NCI-H748 treated with DMSO at 0.1 percent for 48 hours (cell line): ENCODE data around the gene RAD23A.

Experiments used
- DNase-seq: peaks from one replicate; lab custom pipeline; 2025; lab: John Stamatoyannopoulos, UW

Gene RAD23A

DNA sequence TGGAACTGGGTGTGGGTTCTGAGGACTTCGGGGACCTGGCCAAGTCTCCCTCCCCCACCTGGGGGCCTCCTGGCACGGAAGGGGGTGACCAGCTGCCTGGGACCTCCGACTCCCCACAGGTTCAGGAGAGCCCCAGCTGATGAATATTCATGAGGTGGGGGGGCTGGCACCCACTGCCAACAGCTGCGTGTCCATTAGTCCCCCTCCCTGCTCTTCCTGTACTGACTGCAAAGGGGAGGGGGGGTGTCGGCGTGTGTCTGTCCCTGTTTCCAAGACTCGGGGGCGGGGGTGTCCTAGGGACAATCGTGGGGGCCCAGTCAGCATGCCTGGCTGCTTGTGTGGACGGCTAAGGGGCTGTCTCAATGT is 39.0 kb downstream of the RAD23A start:
- DNase-seq, result no peak

DNA sequence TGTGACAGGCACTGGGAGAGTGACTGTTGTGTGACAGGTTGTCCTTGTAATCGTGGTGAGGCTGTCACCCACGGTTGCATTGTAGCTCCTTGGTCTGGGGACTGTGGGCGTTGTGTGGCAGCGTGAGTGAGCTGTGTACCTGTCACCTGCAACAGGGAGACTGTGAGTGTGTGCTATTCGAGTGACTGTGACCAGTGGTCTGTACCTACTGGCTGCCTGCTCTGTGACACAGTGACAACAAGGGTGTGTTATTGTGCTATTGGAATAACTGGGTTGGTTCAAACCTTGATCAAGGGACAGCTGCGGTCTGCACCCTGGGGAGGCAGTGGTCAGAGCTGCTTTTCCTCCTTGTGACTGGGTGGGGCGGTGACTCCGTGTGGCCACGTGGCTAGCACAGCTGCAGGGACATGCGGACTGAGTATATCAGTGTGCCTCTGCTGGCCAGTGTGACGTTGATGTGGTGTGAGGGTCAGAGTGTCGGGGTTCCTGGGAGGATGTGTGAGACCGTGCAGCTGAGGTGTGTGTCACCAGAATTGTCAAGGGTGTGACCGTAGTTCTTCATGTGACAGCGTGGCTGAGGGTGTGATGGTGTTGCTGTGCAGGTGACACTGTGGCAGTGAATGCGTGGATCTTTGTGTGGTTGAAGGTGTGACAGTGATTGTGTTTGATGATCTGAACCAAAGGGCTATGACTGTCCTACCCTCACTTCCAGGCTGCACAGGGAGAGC is 39.6 kb downstream of the RAD23A start:
- DNase-seq, result no peak

DNA sequence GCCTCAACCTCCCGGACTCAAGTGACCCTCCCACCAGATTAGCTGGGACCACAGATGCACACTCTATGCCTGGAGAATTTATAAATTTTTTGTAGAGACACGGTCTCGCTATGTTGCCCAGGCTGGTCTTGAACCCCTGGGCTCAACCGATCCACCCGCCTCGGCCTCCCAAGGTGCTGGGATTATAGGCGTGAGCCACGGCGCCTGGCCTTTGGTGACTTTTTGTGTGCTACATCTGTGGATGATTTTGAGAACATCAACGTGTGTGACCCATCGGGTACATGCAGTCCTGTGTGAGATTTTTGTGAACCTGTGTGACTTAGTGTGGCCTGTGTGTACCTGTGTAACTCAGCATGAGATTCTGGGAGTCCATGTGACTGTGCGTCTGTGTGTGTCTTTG is 41.1 kb downstream of the RAD23A start:
- DNase-seq, result no peak

DNA sequence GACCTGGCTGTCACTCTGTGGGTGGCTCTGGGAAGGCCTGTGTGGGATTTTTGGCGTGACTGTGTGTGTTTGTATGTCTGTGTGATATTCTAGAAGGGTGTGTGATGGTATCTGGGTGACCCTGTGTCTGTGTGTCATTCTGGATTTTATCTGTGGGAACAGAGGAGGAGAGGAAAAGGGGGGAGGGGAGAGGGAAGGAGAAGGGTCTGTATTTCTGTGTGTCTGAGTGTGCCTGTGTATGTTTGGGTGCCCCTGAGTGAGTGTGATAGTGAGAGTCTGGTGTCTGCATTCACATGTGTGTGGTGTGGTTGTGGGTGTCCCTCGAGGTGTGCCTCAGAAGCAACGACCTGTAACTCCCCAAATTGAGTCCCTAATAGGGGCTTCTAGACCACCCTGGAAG is 41.5 kb downstream of the RAD23A start:
- DNase-seq, result no peak

DNA sequence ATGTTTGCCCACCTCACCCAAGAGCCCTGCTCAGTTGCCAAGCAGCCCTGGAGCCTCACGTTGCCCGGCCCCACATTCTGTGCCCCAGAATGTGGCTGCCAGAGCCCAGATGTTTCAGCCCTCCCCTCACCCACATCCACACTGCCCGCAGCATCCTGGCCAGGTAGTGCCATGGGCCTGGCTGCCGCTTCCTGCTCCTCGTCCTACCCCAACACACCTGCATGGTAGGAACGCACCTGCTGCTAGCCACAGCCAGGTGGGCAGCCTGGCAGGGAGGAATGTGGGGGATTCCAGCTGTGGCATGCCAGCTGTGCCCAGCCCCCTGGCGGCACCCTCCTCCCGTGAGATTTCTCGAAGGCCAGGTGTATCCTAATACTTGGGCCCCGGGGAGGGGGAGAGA is 42.1 kb downstream of the RAD23A start:
- DNase-seq, result no peak

DNA sequence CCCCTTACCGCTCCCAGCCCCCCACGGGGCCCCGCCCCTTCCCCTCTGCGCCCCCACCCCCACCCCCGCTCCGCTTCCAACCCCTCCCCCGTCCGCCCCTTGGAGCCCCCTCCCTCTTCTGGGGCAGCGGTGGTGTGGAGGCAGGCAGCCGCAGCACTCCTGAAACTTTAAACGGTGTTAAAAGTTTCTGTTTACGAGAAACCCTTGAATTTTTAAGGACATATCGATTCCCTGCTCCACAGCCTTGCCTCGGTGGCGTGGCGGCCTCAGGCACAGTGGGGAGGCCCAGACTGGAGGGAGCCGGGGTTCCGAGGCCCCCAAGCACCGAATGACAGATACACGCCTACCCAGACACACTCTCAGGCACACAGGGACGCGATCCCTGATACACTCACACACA is 44.8 kb downstream of the RAD23A start:
- no peak for DNase-seq

DNA sequence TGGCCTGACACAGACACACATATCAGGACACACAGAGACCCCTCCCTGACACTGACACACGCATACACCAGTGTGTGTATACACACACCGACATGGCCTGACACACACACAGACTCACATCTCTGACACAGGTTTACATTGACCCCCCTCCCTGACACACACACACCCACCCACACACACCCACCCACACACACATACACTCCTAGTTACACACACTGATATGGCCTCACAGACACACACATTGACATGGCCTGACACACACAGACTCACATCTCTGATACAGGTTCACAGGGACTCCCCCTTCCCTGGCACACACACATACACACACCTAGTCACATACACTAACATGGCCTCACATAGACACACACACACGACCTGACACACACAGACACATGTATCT is 45.2 kb downstream of the RAD23A start:
- DNase-seq, result no peak

DNA sequence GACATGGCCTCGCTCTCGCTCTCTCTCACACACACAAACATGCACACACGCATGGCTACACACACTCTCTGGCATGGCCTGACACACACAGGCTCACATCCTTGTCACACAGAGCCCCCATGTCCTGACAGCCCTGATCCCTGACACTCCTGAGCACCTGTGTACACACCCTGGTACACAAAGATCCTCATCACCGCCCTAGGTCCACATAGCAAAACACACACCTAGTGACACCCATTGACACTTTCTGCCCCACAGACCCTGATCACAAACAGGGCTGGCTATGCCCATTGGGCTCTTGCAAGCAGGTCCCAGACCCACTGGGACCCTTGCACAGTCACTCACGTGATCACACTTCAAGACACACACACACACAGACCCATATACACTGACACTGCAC is 45.6 kb downstream of the RAD23A start:
- no peak for DNase-seq

DNA sequence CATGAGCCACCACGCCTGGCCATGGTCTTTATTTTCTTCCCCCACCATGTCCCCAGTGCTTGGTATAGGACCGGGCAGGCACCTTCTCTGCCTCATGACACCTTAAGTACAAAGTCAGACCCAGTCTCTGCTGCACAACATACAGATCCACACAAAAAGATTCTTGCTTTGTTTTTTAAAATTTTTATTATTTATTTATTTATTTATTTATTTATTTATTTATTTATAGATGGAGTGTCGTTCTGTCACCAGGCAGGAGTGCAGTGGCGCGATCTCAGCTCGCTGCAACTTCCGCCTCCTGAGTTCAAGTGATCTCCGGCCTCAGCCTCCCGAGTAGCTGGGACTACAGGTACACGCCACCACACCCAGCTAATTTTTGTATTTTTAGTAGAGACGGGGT is 47.1 kb downstream of the RAD23A start:
- no peak for DNase-seq

DNA sequence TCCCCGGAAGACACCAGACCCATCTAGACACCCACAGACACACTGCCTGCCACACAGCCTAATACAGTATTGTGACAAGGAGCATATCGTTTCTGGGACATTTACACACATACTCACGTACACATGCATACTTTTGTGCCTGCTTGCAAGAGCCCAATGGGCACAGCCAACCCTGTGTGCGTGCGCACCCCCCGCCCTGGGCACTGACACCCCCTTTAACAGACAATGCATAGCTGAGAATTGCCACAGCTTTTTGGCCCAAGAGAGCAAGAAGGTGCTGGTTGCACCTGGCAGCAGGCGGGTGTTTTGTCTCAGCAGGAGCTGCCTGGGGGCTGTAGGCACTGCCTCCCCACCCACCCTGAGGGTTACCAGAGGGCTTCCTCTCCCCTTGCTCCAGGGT is 47.9 kb downstream of the RAD23A start:
- DNase-seq, result no peak

DNA sequence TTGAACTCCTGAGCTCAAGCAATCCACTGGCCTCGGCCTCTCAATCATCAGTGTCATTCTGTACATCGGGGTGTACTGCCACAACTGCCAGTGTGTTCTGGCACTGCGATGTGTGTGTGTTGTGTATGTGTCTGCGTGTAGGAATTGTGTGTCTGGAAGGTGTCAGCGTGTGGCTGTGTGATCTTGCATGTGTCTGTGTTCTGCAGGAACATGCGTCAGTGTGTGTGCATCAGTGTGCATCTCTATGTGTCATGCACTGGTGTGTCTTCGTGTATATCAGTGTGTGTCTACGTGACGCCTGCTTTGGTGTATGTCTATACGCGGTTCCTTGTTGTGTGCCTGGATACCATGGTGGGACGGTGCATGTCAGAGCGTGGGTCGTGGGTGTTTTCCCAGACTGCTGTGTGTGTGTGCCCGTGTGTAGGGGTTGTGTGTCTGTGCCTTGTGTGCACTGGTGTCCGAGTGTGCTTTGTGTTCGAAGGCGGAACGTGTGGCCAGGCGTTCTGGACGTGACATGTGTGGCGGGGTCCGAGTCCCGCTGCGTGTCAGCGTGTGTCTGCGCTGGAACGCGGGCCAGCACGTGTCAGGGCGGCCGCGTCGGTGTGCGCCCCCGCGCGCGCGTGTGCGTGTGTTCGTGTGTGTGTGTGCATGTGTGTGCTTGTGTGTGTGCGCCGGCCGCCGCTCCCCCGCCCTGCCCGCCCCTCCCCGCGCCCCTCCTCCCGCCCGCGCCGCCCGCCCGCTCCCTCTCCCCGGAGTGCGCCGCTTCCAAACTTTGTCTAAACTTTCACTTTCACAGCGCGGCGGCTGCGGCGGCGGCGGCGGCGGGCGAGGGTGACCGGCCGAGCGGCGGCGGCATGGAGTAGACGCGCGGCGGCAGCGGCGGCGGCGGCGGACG is 49.3 kb downstream of the RAD23A start, which contains the start of gene NFIX:
Gene NFIX (plus strand): TSS at position 775 of the 895 bp plus-strand sequence. CDS start 363 bp downstream, outside the sequence.
- no peak for DNase-seq

DNA sequence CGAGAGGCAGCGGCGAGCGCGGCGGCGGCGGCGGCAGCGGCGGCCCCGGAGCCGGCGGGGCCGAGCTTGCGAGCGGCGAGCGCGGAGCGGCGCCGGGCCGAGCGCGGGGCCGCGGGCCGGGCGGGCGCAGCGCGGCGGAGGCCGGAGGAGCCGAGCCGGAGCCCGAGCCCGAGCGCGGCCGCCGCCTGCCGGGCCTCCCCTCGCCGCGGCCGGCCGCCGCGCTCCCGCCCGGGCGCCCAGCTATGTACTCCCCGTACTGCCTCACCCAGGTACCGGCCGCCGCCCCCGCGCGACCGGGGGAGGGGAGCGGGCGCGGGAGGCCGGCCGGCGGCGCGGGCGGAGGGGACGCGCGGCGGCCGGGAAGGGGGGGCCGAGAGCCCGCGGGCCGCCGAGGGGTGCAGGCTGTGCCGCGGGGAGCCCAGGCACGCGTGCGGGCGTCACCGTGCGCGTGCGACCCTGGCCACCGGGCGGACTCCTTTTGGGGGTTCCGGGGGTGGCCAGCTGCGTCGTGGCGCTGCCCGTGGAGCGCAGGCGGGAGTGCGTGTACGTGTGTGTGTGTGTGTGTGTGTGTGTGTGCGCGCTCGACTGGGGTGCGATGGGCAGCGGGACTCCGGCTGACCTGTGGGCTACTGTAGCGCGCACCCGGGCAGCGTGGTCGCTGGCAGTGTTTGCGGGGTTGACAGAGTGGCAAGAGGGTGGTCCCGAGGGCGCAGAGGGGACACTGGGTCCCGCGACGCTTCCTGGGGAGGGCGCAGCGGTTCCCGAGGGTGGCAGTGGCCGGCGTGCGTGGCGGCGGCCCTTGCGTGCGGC is 50.1 kb downstream of the RAD23A start:
- no peak for DNase-seq

DNA sequence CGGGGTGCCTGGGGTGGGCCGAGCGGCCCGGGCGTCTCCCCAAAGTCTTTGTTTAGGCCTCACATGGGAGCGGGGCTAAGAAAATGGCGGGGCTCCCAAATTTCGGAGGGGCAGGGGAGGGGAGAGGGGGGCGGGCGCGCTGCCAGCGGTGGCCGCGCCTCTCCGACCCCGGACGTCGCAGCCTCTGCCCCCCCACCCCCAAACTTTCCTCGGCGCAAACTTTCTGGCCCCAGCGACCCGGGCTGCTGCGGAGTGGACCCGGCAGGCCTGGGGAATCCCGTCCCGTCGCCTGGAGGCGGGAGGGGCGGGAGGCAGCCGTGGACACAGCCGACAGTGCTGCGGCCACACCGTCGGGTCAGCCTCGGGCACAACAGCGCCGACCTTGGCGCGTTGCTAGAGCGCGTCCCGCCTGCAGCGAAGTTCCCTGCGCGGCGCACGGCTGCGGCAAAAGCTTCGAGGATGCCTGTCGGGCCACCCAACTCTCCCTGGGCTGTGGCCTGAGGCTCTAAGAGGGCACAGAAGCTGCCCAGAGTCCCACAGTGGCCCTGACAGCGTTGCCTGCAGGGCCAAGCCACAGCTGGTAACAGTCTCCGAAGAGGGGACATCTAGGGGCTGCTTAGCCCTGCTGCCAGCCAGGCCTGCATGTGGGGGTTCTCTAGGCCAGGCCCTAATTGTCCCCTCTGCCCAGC is 50.9 kb downstream of the RAD23A start:
- DNase-seq, result no peak

DNA sequence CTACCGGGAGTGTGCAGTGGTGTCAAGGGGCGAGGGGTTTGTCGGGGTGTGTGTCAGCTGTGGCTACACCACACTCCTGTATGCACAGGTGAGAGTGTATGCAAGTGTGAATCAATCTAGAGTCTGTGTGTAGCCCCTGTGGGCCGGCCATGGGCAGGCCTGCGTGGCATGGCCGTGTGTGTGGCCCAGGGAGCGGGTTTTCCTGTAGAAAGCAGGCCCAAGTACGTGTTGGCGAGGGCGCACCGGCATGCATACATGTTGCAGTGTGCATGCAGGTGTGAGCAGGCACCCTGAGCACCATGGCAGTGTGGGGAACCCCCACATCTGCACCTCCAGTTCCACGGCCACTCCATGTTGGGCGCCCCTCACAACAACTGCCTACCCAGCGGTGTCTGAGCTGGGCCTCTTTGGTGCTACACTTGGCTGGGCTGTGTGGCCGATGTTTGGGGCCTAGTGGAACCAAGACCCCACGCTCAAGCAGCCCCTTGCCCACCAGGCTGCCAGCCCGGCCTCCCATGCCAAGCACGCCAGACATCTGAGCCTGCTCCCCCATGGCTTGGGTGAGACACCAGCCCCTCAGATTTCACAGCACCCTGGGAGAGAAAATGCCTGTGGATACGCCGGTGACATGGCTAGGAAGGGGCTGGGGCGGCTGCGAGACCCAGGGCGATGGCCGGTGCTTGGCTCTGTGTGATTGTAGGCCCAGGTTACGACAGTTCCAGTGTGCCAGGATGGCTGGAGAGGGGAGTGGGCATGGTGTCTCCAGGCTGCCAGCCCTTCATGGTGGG is 51.7 kb downstream of the RAD23A start:
- no peak for DNase-seq

DNA sequence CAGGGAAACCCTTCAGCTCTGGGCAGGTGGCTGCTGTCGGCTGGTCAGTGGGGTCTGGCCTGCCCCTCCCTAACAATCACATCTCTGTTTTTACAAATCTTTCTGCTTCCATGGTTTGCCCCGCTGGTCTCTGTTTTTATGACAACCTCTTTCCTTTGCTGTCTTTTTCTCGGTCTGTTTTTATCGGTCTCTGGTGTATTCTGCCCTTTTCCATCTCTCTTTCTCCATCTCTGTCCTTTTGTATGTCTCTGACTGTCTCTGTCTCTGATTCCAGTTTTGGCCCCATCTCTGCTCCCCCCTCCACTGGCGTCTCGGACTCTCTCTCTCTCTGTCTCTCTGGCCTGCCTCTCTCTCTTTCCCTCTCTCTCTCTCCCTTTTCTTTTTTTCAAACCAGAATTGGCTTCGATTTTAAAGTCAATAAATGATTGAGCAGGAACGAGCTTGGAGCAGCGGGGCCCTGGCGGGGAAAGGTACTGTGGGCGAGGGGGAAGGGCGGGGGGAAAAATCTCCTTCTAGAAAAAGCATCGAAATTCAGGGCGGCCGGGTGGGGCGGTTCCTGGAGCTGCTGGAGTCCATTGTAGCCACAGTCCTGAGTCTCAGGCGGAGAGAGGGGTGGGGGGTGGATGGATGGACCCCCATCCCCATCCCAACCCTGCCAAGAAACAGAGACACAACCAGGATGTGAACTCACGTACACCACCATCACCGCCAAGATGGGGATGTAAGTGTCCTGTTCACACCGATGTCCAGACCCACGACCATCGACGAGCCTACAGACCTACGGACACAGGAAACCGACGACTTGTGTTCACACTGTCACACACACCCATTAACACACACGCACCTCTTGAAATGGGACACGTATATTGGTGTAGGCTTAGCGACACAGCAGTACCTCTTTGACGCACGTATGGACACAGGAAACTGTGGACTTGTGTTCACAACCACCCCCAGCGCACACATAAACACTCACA is 52.6 kb downstream of the RAD23A start:
- no peak for DNase-seq

DNA sequence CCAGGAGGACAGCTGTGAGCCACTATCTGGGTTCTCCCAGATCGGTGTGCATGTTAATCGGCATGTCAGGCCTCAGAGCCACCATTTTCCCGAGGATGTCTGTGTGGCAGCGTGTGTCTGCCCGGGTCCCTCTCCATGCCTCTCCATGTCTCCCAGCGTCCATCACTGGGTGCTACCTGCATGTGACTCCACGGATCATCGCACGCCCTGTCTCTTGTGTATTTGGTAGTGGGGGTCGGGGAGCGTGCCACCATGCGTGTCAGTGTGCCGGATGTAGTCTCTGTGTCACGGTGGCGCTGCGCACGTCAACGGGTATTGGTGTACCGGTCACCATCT is 55.5 kb downstream of the RAD23A start:
- no peak for DNase-seq

DNA sequence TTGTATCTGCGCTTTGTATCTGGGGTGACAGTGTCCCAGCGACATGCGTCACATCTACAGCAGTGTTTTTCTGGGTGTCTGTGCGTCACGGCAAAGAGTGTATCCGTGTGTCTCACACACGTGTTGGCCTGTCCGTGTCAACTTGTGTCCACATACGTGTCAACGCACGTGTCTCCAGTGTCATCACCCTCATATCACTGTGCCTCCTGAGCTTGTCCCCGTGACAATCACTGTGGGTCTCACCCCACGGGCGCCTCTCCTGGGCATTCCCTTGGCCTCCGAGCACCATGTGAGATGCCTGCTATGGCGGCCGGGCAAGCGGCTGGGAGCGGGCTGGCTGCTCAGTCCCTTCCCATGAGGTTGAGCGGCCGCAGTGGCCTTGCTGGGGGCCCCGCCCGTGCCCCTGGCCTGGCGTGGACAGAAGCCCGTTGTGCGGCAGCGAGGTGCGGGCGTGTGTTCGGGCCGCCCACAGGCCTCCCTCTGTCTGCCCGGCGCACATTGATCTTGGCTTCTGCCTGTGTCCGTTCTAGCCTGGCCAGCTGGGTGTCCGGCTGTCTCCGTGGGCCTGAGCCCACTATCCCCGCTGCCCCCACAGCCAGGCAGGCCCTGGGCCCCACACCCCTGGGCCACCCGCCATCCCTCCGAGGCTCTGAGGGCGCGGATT is 56.0 kb downstream of the RAD23A start:
- no peak for DNase-seq

DNA sequence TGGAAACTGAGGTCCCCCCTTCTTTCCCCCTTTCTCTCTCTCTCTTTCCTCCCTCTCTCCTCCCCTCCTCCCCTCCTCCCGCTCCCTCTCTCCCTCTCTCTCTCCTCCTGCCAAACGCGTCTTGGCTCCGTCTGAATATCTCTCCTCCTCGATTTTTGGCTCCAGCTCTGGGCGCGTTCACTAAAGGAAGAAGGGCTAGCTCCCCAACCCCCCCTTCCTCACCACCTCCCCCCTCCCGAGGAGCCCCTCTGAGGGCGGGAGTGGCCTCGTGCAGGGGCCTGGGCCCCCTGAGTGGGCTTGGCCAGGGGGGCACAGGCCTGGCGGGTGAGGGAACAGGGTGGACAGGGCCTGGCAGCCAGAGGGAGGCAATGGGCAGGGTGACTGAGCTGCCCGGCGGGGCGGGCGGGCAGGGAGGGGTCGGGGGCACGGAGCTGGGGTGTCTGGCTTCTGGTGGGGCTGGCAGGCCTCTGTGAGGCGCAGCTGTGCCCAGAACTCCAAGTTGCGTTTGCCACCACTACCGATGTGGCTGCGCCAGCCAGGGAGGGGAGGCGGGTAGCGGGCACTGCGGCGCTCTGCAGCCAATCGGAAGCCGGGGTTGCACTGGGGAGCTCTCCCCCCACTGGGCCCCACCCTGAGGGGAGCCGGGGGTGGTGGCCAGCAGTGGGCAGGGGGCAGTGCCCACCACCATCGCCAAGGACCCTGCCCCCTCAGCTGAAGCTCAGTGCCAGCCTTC is 56.7 kb downstream of the RAD23A start:
- no peak for DNase-seq

DNA sequence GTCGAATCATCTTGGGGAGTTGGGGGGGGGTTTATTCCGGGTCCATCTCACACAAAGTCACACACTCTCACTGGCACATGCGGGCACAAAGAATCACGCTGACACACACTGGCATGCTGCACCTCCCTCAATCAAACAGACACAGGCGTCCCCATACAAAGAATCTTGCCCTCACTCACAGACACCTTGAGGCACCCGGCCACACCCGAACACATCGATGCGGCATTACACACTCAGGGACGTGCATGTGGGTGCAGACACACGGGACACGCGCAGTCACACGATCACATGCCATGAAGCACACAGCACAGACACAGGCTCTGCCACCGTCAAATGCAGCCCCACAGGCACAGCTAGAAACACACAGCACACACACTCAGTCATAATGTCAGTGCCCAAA is 57.4 kb downstream of the RAD23A start:
- no peak for DNase-seq
